ENCODE results near the gene SF1. TPM values are rescaled to one million over a fixed set of nuclear protein-coding genes. Genes with fewer than 3 reads are reported as not detected.

Gene SF1
- total and polyA plus RNA-seq, 12 donors: 76.2 to 395 (median 213) TPM

DNA sequence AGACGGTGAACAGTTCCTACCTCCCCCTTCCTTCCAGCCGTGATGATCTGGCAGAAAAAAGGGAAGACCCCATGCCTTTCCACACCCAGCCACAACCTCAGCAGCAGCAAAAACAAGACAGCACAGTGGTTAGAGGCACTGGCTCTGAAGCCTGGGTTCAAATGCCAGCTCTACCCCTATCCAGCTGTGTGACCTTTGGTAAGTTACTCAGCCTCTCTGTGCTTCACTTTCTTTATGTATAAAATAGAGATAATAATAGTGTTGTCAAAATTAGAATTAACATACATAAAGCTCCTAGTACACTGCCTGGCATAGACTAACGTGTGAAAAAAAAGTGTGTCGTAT, 59.6 kb downstream of the SF1 start:
- H3K27ac ChIP-seq: no peak overlapping the region
- no peak overlapping the region for H3K4me3 ChIP-seq
- no peaks in the 10 kb centered on the region for H3K36me3 ChIP-seq (replicated peaks in 1 of 2)
- peaks cover 3 to 6% of the 10 kb centered on the region in 2 donors for H3K4me1 ChIP-seq (replicated peaks in 1 of 2)
- 55 to 62% (median 59%) methylated on average over 4 of the region's 4 CpGs for WGBS, 4 donors
- no peak for DNase-seq
- intact Hi-C loops (cut with DNase I): no loop called here
- TF ChIP-seq, protein P1, sequence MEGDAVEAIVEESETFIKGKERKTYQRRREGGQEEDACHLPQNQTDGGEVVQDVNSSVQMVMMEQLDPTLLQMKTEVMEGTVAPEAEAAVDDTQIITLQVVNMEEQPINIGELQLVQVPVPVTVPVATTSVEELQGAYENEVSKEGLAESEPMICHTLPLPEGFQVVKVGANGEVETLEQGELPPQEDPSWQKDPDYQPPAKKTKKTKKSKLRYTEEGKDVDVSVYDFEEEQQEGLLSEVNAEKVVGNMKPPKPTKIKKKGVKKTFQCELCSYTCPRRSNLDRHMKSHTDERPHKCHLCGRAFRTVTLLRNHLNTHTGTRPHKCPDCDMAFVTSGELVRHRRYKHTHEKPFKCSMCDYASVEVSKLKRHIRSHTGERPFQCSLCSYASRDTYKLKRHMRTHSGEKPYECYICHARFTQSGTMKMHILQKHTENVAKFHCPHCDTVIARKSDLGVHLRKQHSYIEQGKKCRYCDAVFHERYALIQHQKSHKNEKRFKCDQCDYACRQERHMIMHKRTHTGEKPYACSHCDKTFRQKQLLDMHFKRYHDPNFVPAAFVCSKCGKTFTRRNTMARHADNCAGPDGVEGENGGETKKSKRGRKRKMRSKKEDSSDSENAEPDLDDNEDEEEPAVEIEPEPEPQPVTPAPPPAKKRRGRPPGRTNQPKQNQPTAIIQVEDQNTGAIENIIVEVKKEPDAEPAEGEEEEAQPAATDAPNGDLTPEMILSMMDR (IDR thresholded peaks at IDR 0.05): no peak
- no peaks in the 10 kb centered on the region for H3K9me3 ChIP-seq (replicated peaks in 1 of 3)
- H3K27me3 ChIP-seq: peaks cover 44% of the 10 kb centered on the region

DNA sequence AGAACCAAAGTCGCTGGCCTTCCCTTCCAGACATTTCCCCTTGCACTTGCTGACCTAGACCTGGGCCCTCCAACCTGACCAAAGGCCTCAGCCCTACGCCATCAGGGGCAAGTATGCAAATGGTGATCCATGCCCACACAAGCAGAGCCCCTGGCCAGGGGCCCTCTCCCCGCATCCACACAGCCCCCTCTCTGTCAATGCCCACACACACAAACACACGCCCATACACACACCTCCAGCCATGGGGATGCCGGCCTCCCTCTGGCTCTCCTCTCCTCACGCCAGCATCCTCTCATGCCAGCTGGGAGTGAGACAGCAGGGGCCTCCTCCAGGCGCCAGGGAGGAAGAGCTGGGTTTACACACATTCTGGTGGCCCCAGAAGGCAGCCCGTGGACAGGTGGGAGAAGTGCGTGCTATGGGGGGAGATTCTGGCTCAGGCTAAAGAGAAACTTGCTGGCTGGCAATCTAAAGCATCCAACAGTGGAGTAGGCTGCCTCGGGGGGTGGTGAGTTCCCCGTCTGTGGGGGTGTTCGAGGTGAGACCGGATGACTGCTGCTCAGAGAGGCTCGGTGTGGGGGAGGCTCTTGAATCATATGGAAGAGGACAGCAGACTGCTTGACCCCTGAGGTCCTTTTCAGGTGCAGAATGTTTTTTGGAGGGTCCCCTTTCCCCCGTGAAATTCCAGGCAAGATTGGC, 60.1 kb downstream of the SF1 start:
- 73 to 82% (median 76%) methylated on average over 14 to 15 of the region's 15 CpGs for WGBS, 4 donors
- no peak overlapping the region for H3K27ac ChIP-seq
- H3K27me3 ChIP-seq: peaks cover 47% of the 10 kb centered on the region
- no peaks in the 10 kb centered on the region for H3K36me3 ChIP-seq (replicated peaks in 1 of 2)
- intact Hi-C loops (cut with DNase I): no loop called here
- no peak for TF ChIP-seq POLR2A (IDR thresholded peaks at IDR 0.05)
- TF ChIP-seq, protein P1 (IDR thresholded peaks at IDR 0.05): no peak
- H3K9me3 ChIP-seq (replicated peaks in 1 of 3): no peaks in the 10 kb centered on the region
- DNase-seq: no peak
- H3K4me1 ChIP-seq (replicated peaks in 1 of 2): peaks cover under 1 to 2% of the 10 kb centered on the region in 2 donors
- no peak overlapping the region for H3K4me3 ChIP-seq

DNA sequence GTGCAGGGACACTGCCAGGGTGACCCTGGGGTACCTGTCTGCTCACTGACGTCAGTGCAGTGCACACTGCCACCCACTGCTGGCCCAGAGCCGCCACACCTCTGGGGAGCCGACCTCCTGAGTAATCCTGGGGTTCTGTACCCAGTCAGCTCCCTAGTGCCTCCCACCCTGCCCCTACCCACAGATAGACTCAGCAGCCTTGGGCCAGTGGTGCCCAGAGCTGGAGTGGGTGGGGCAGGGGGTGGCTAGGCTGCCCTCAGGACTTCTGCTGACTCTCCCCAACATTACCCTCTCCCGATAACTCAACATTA, 61.1 kb downstream of the SF1 start:
- H3K36me3 ChIP-seq (replicated peaks in 1 of 2): no peaks in the 10 kb centered on the region
- TF ChIP-seq, protein P1 (IDR thresholded peaks at IDR 0.05): no peak
- no peak for TF ChIP-seq POLR2A (IDR thresholded peaks at IDR 0.05)
- intact Hi-C loops (cut with DNase I): no loop called here
- no peak overlapping the region for H3K27ac ChIP-seq
- no peak for DNase-seq
- WGBS, 4 donors: 66 to 73% (median 69%) methylated on average over 4 of the region's 4 CpGs
- no peaks in the 10 kb centered on the region for H3K4me1 ChIP-seq (replicated peaks in 1 of 2)
- no peaks in the 10 kb centered on the region for H3K9me3 ChIP-seq (replicated peaks in 1 of 3)
- no peak overlapping the region for H3K4me3 ChIP-seq
- peaks cover 56% of the 10 kb centered on the region for H3K27me3 ChIP-seq

DNA sequence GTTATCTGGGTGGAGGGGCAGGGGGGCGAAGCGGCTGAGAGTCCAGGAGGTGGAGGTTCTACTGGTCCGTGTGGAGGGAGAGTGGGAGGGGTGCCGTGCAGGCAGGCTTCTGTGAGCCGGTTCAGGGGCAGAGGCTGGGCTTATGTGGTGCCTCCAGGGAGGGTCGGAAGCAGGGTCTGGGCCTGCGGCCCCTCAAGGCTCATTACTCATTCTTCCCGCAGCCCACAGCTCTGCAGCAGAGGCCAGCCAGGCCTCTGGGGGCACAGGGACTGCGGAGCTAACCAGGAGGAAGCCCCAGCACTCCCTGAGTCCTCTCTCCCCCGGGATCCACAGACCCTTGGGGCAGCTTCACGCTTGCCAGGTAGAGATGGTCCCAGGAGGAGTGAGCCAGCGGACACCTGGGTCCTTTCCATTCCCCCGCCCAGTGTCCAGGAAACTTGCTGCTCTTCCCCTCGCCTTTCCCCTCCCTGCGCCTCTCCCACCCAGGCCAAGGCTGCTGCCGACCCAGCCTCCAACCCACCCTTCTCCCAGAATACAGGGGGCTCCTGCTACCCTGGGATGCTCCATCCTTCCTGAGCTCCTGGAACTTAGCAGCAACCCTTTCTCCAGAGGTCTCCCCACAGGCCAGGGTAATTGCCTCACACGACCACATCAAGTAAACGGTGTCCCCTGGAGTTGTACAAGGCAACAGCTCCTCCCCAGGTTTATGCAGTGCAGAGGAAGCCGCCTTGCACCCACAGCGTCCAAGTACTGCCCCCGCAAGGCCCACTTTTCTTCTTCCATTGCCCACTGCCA, 61.7 kb downstream of the SF1 start:
- WGBS, 4 donors: 43 to 52% (median 48%) methylated on average over 14 to 21 of the region's 21 CpGs
- no peak for DNase-seq
- Histone ChIP-seq H3K4me3 (no peak overlapping the region), H3K27me3 (peaks cover 62% of the 10 kb centered on the region), H3K36me3 (replicated peaks in 1 of 2) (no peaks in the 10 kb centered on the region), H3K9me3 (replicated peaks in 1 of 3) (no peaks in the 10 kb centered on the region), H3K27ac (no peak overlapping the region), H3K4me1 (replicated peaks in 1 of 2) (no peaks in the 10 kb centered on the region)
- TF ChIP-seq, protein P1 (IDR thresholded peaks at IDR 0.05): no peak
- no peak for TF ChIP-seq POLR2A (IDR thresholded peaks at IDR 0.05)
- intact Hi-C loops (cut with DNase I): no loop called here

Data from adrenal gland (tissue), 12 donors.